HCT116 (cell line): ENCODE results near the gene ASB10. TPM values are rescaled to one million over a fixed set of nuclear protein-coding genes. Genes with fewer than 3 reads are reported as not detected.

Experiments
- ATAC-seq: fragments of 200-7000 bp; cut with Tn5 transposase; 2 replicates; pipeline ENCODE4 v1.9.1; 2020; ENCODE audit warnings: mild to moderate bottlenecking, moderate library complexity
- BruUV-seq: library from RNA; stranded (reverse); fragments of 400-500 nt; replicated peaks from 2 replicates; lab custom pipeline; 2021; lab: Mats Ljungman, UMichigan
- CTCF ChIA-PET: fragments of 300-600 bp; sonication (Branson Sonifier 250); formaldehyde crosslinking; loops from one replicate; lab custom pipeline; 2021; ENCODE audit warnings: antibody characterized with exemption; lab: Charles Lee
- POLR2A ChIA-PET: fragments of 300-600, 350-600 bp; sonication (Branson Sonifier 250); formaldehyde crosslinking; loops from one replicate; lab custom pipeline; 2021; ENCODE audit warnings: antibody characterized with exemption; lab: Charles Lee
- RAD21 ChIA-PET, 2 experiments: fragments of 300-600 bp; sonication (Branson Sonifier 250); formaldehyde crosslinking; loops; one replicate each; lab custom pipeline; 2023; ENCODE audit warnings: low total read pairs in 2 of 2; ENCODE audit not compliant: uncharacterized antibody in 2 of 2, unreplicated experiment in 2 of 2, low non-redundant PET in 1 of 2; lab: Charles Lee
- DNase-seq: peaks from one replicate; pipeline ENCODE4 v3.0.0-alpha.2; 2010; ENCODE audit warnings: low read depth, low spot score
- H2AFZ ChIP-seq: fragments of 200-600 bp; shearing (Covaris generic), sonication (generic); 2 replicates; pipeline ENCODE4 v1.6.1; 2017; ENCODE audit warnings: low read depth, mixed run types, mixed read lengths, antibody characterized with exemption, low read length; ENCODE audit not compliant: poor library complexity, severe bottlenecking
- H3K27ac ChIP-seq: 2 replicates; pipeline ENCODE4 v1.5.1; 2012; ENCODE audit warnings: low read depth, low read length
- H3K27me3 ChIP-seq: fragments of 200-600 bp; sonication (generic); 2 replicates; pipeline ENCODE4 v1.6.1; 2016; ENCODE audit warnings: mixed run types, low read length, mixed read lengths; ENCODE audit not compliant: insufficient read depth
- H3K36me3 ChIP-seq, 2 experiments: fragments of 200-500 bp in 1 of 2; fragments of 200-600 bp in 1 of 2; sonication (Bioruptor generic) in 1 of 2; sonication (generic) in 1 of 2; 2 replicates each; pipeline versions ENCODE4 v1.5.1 to v1.6.1; 2014 to 2016; ENCODE audit warnings: low read length in 2 of 2, inconsistent platforms in 1 of 2, mixed read lengths in 1 of 2, mixed run types in 1 of 2; ENCODE audit not compliant: insufficient read depth in 2 of 2, control insufficient read depth in 1 of 2
- H3K4me1 ChIP-seq, 2 experiments: fragments of 200-600 bp in 1 of 2; sonication (generic) in 1 of 2; 2 replicates each; pipeline versions ENCODE4 v1.5.1 to v1.6.1; 2012 to 2017; ENCODE audit warnings: low read length in 2 of 2, inconsistent platforms in 1 of 2, mild to moderate bottlenecking in 1 of 2, mixed read lengths in 1 of 2, mixed run types in 1 of 2, moderate library complexity in 1 of 2; ENCODE audit not compliant: insufficient read depth in 2 of 2, control insufficient read depth in 1 of 2
- H3K4me2 ChIP-seq: fragments of 200-600 bp; sonication (generic); 2 replicates; pipeline ENCODE4 v1.6.1; 2017; ENCODE audit warnings: mixed run types, low read length, mixed read lengths
- H3K4me3 ChIP-seq, 2 experiments: fragments of 200-600 bp in 1 of 2; sonication (generic) in 1 of 2; replicated peaks in 1 of 2; 2 replicates each; pipeline ENCODE4 v1.5.1; 2011 to 2016; ENCODE audit warnings: low read length in 2 of 2, control low read depth in 1 of 2, low read depth in 1 of 2, mild to moderate bottlenecking in 1 of 2, mixed read lengths in 1 of 2, mixed run types in 1 of 2
- H3K79me2 ChIP-seq: fragments of 200-600 bp; sonication (generic); 2 replicates; pipeline ENCODE4 v1.6.1; 2017; ENCODE audit warnings: mild to moderate bottlenecking, mixed run types, low read length, moderate library complexity, mixed read lengths; ENCODE audit not compliant: insufficient read depth
- H3K9ac ChIP-seq: fragments of 200-600 bp; sonication (generic); 2 replicates; pipeline ENCODE4 v1.6.1; 2016; ENCODE audit warnings: low read length, mixed read lengths
- H3K9me2 ChIP-seq: fragments of 200-600 bp; sonication (generic), shearing (Covaris generic); 2 replicates; pipeline ENCODE4 v1.6.1; 2017; ENCODE audit warnings: mixed run types, mild to moderate bottlenecking, moderate library complexity; ENCODE audit not compliant: insufficient read depth
- H3K9me3 ChIP-seq, 2 experiments: fragments of 200-500 bp in 1 of 2; fragments of 200-600 bp in 1 of 2; sonication (Bioruptor generic) in 1 of 2; sonication (generic) in 1 of 2; 2 replicates each; pipeline ENCODE4 v1.6.1; 2014 to 2017; ENCODE audit warnings: low read length in 2 of 2, mixed read lengths in 2 of 2, inconsistent platforms in 1 of 2, low read depth in 1 of 2, mild to moderate bottlenecking in 1 of 2, mixed run types in 1 of 2, moderate library complexity in 1 of 2; ENCODE audit not compliant: control insufficient read depth in 1 of 2, insufficient read depth in 1 of 2
- H4K20me1 ChIP-seq: fragments of 200-600 bp; sonication (generic), shearing (Covaris generic); 2 replicates; pipeline ENCODE4 v1.6.1; 2017; ENCODE audit warnings: mixed run types, mild to moderate bottlenecking, moderate library complexity; ENCODE audit not compliant: insufficient read depth
- CTCF ChIP-seq, 3 experiments: fragments of 200-600 bp in 1 of 3; sonication (generic) in 1 of 3; IDR thresholded peaks in 2 of 3; conservative IDR thresholded peaks in 1 of 3; 2 replicates each; pipeline ENCODE4 v1.5.1; 2012 to 2017; ENCODE audit warnings: low read depth in 2 of 3, low read length in 2 of 3, antibody characterized with exemption in 1 of 3, borderline replicate concordance in 1 of 3, control low read depth in 1 of 3, mild to moderate bottlenecking in 1 of 3, mixed read lengths in 1 of 3, mixed run types in 1 of 3, moderate library complexity in 1 of 3; ENCODE audit not compliant: insufficient read depth in 1 of 3
- ELF1 ChIP-seq: IDR thresholded peaks from 2 replicates; pipeline ENCODE4 v1.6.1; 2012; ENCODE audit warnings: low read depth, borderline replicate concordance
- EZH2phosphoT487 ChIP-seq: fragments of 200-600 bp; IDR thresholded peaks from 2 replicates; pipeline ENCODE4 v1.6.1; 2018; ENCODE audit warnings: antibody characterized with exemption, borderline replicate concordance
- POLR2A ChIP-seq: IDR thresholded peaks from 2 replicates; pipeline ENCODE4 v1.7.0; 2011; ENCODE audit warnings: borderline replicate concordance; ENCODE audit not compliant: insufficient read depth, insufficient read length; ENCODE audit errors: extremely low read depth
- POLR2AphosphoS5 ChIP-seq: IDR thresholded peaks from 2 replicates; pipeline ENCODE4 v1.6.1; 2011; ENCODE audit warnings: mild to moderate bottlenecking, low read depth, low read length, moderate library complexity
- REST ChIP-seq: IDR thresholded peaks from 2 replicates; pipeline ENCODE4 v1.6.1; 2012; ENCODE audit warnings: low read depth
- YY1 ChIP-seq: IDR thresholded peaks from 2 replicates; pipeline ENCODE4 v1.6.1; 2011; ENCODE audit warnings: low read length, low read depth, moderate library complexity, mild to moderate bottlenecking; ENCODE audit not compliant: insufficient replicate concordance; ENCODE audit errors: extremely low read depth
- ZNF274 ChIP-seq: fragments of 200-500 bp; sonication (Bioruptor generic); IDR thresholded peaks from 2 replicates; pipeline ENCODE4 v1.6.1; 2014; ENCODE audit warnings: mild to moderate bottlenecking, low read depth, low read length, inconsistent platforms
- intact Hi-C: fragments of 100-400 bp; cut with micrococcal nuclease; formaldehyde crosslinking; loops from 2 replicates; pipeline ENCODE4 v1.10.0; 2022
- total RNA-seq: library from RNA; stranded (reverse); gene quantifications from one replicate; pipeline ENCODE4 v1.2.1, GENCODE V29; 2021; ENCODE audit not compliant: unreplicated experiment

ASB10 gene
- total RNA-seq, 1 experiment from 2014 or later: not detected

GRCh38 chr7:151181011-151181431 is 6.0 kb downstream of the ASB10 start:
- DNase-seq: no peak
- Histone ChIP-seq H3K9me3 (no peaks in the 10 kb centered on the region), H4K20me1 (no peaks in the 10 kb centered on the region), H3K4me2 (no peak overlapping the region), H3K4me3 (no peak overlapping the region), H3K9me2 (no peaks in the 10 kb centered on the region), H3K36me3 (no peaks in the 10 kb centered on the region), H3K27me3 (no peaks in the 10 kb centered on the region), H3K9ac (no peak overlapping the region), H2AFZ (no peak overlapping the region), H3K27ac (no peak overlapping the region), H3K79me2 (no peaks in the 10 kb centered on the region), H3K4me1 (no peaks in the 10 kb centered on the region)
- ChIA-PET POLR2A (no interaction called here), RAD21 (no interaction called here), CTCF (no interaction called here)
- BruUV-seq: no TSS peak
- no peak for ATAC-seq
- intact Hi-C loops: no loop called here
- TF ChIP-seq ELF1: no peak
- no peak for TF ChIP-seq POLR2AphosphoS5
- TF ChIP-seq POLR2A: no peak
- no peak for TF ChIP-seq YY1
- no peak for TF ChIP-seq EZH2phosphoT487
- no peak for TF ChIP-seq ZNF274
- no peak for TF ChIP-seq CTCF (IDR thresholded peaks at IDR 0.05 in 2 of 3, conservative IDR thresholded peaks at IDR 0.05 in 1 of 3; ENCODE audit: borderline replicate concordance in 1 of 3, insufficient read depth in 1 of 3, low read depth in 2 of 3, low read length in 2 of 3)
- no peak for TF ChIP-seq REST
